ENCODE data around the gene MCUB. TPM values are rescaled to one million over a fixed set of nuclear protein-coding genes. Genes with fewer than 3 reads are reported as not detected.
"Not testable (repeated sequence)": the region's sequence is repeated elsewhere in the genome, so short reads cannot be mapped to it uniquely, and the experiment has no call there.

Gene MCUB
- total RNA-seq, 1 donor from 2014 or later: 14.8 TPM

GRCh38 chr4:109554971-109555370 lies 5.1 kb upstream of the MCUB start:
- no peak for TF ChIP-seq CTCF (IDR thresholded peaks at IDR 0.05)
- no peaks in the 10 kb centered on the region for H3K36me3 Mint-ChIP-seq (ENCODE audit: unreplicated experiment)
- no peak for DNase-seq (ENCODE audit: extremely low spot score, unreplicated experiment)
- H3K27me3 Mint-ChIP-seq (ENCODE audit: unreplicated experiment): no peaks in the 10 kb centered on the region
- no peak overlapping the region for H3K4me3 Mint-ChIP-seq (ENCODE audit: unreplicated experiment)
- H3K4me1 Mint-ChIP-seq (ENCODE audit: unreplicated experiment): peaks cover 6% of the 10 kb centered on the region
- no peak overlapping the region for H3K27ac Mint-ChIP-seq (ENCODE audit: unreplicated experiment)
- no peaks in the 10 kb centered on the region for H3K9me3 Mint-ChIP-seq (ENCODE audit: unreplicated experiment)

GRCh38 chr4:109557433-109557832 lies 2.6 kb upstream of the MCUB start:
- no peak for TF ChIP-seq CTCF (IDR thresholded peaks at IDR 0.05)
- Mint-ChIP-seq H3K27ac (ENCODE audit: unreplicated experiment) (no peak overlapping the region), H3K27me3 (ENCODE audit: unreplicated experiment) (no peaks in the 10 kb centered on the region), H3K4me1 (ENCODE audit: unreplicated experiment) (peaks cover 20% of the 10 kb centered on the region), H3K9me3 (ENCODE audit: unreplicated experiment) (no peaks in the 10 kb centered on the region), H3K36me3 (ENCODE audit: unreplicated experiment) (no peaks in the 10 kb centered on the region), H3K4me3 (ENCODE audit: unreplicated experiment) (no peak overlapping the region)
- no peak for DNase-seq (ENCODE audit: extremely low spot score, unreplicated experiment)

- not testable (repeated sequence) for H3K27ac Mint-ChIP-seq (ENCODE audit: unreplicated experiment); H3K9me3 Mint-ChIP-seq (ENCODE audit: unreplicated experiment); H3K36me3 Mint-ChIP-seq (ENCODE audit: unreplicated experiment); DNase-seq (ENCODE audit: extremely low spot score, unreplicated experiment); H3K27me3 Mint-ChIP-seq (ENCODE audit: unreplicated experiment)
- Mint-ChIP-seq H3K4me1 (ENCODE audit: unreplicated experiment) (peaks cover 24% of the 10 kb centered on the region), H3K4me3 (ENCODE audit: unreplicated experiment) (peak overlapping the region; percentile 16)
Observed at GRCh38 chr4:109558095-109558494, 2.0 kb upstream of the MCUB start.

- Mint-ChIP-seq H3K4me1 (ENCODE audit: unreplicated experiment) (peaks cover 24% of the 10 kb centered on the region), H3K4me3 (ENCODE audit: unreplicated experiment) (peak overlapping the region; percentile 83), H3K9me3 (ENCODE audit: unreplicated experiment) (no peaks in the 10 kb centered on the region), H3K27ac (ENCODE audit: unreplicated experiment) (peak overlapping the region; percentile 90), H3K27me3 (ENCODE audit: unreplicated experiment) (no peaks in the 10 kb centered on the region), H3K36me3 (ENCODE audit: unreplicated experiment) (no peaks in the 10 kb centered on the region)
- no peak for DNase-seq (ENCODE audit: extremely low spot score, unreplicated experiment)
- no peak for TF ChIP-seq CTCF (IDR thresholded peaks at IDR 0.05)
Observed at GRCh38 chr4:109559625-109559982, 442 bp upstream of the MCUB start.

- DNase-seq (ENCODE audit: extremely low spot score, unreplicated experiment): no peak
- Mint-ChIP-seq H3K4me3 (ENCODE audit: unreplicated experiment) (peak overlapping the region; percentile 90), H3K27me3 (ENCODE audit: unreplicated experiment) (no peaks in the 10 kb centered on the region), H3K27ac (ENCODE audit: unreplicated experiment) (peak overlapping the region; percentile 94), H3K4me1 (ENCODE audit: unreplicated experiment) (peaks cover 24% of the 10 kb centered on the region), H3K36me3 (ENCODE audit: unreplicated experiment) (no peaks in the 10 kb centered on the region), H3K9me3 (ENCODE audit: unreplicated experiment) (no peaks in the 10 kb centered on the region)
- TF ChIP-seq CTCF (IDR thresholded peaks at IDR 0.05): no peak
Observed at GRCh38 chr4:109560687-109561461, 828 bp downstream of the MCUB start.
